GM12891 (cell line): ENCODE measurements around the gene PPM1H.

ENCODE experiments used
- DNase-seq: peaks from one replicate; pipeline ENCODE4 v3.0.0; 2011; ENCODE audit warnings: low spot score; ENCODE audit not compliant: insufficient read length
- FAIRE-seq: peaks from 2 replicates; lab custom pipeline; 2011; peaks lifted over from hg19 to GRCh38; lab: Jason Lieb, UNC
- PAX5 ChIP-seq: IDR thresholded peaks from 2 replicates; pipeline ENCODE4 v1.6.1; 2011; ENCODE audit warnings: low read length, moderate library complexity, mild to moderate bottlenecking; ENCODE audit not compliant: insufficient read depth, severe bottlenecking
- POLR2A ChIP-seq: IDR thresholded peaks from 2 replicates; pipeline ENCODE4 v1.6.1; 2011; ENCODE audit warnings: low read depth, low read length, control low read depth
- POLR2AphosphoS5 ChIP-seq: IDR thresholded peaks from 2 replicates; pipeline ENCODE4 v1.6.1; 2011; ENCODE audit warnings: low read depth, low read length, control low read depth
- POU2F2 ChIP-seq: IDR thresholded peaks from 2 replicates; pipeline ENCODE4 v1.6.1; 2011; ENCODE audit warnings: low read depth, mild to moderate bottlenecking, control low read depth, low read length, moderate library complexity
- SPI1 ChIP-seq: IDR thresholded peaks from 2 replicates; pipeline ENCODE4 v1.6.1; 2011; ENCODE audit warnings: low read depth, low read length, control low read depth
- TAF1 ChIP-seq: IDR thresholded peaks from 2 replicates; pipeline ENCODE4 v1.6.1; 2011; ENCODE audit warnings: low read depth, low read length, control low read depth

The PPM1H gene

DNA sequence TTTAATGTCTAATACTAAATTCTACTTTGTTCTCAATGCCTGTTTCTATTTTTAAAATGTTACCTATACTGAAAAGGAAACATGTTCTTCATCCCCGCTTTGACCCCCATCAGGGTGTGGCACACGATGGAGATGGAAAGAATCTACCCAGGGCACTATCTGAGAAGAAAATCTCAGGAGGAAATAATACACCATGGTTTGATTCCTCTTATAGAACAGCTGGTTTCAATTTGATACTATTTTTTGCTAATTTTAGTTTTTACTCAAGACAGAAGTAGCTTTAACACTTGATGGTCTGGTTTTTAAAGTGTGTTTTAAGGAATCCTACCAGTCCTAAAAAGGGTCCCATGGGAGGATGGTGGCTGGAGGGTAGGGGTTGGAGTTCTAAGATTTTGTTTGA, 56.7 kb downstream of the PPM1H start:
- TF ChIP-seq POLR2A = no peak
- no peak for TF ChIP-seq POU2F2
- no peak for TF ChIP-seq POLR2AphosphoS5
- TF ChIP-seq PAX5 = no peak
- no peak for TF ChIP-seq SPI1
- no peak for TF ChIP-seq TAF1
- no peak for FAIRE-seq

DNA sequence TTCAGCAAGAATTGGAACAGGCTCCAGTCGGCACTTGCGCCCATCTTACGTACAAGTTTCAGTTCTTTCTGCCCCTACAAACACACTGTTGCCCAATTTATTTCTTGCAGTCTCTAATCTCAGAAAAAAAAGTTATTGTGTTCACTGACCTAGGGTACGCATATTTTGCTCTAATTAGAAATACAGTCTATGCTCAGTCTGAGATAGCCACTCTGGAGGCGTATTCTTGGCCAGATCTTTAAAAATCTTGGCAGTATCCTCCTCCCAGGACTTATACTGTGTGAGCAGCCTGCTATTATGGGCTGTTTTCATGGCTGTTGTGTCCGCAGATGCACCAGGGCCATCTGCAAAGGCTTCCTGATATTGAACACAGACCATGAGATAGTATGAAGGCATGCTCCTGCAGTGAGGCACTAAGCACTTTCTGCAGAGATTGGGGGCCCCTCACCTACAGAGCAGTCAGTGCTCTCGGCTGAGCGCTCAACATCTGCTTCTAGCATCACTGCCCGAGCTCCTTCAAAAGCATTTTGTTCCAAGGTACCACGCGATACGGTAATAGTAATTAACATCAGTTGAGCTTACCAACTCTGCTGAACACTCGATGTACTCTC, 57.9 kb downstream of the PPM1H start:
- FAIRE-seq (no peak), DNase-seq (no peak)
- no peak for TF ChIP-seq TAF1
- TF ChIP-seq PAX5 = no peak
- TF ChIP-seq POLR2AphosphoS5 = no peak
- TF ChIP-seq POLR2A = no peak

More for the DNA sequence above, 56.7 kb downstream of the PPM1H start:
- no peak for DNase-seq

DNA sequence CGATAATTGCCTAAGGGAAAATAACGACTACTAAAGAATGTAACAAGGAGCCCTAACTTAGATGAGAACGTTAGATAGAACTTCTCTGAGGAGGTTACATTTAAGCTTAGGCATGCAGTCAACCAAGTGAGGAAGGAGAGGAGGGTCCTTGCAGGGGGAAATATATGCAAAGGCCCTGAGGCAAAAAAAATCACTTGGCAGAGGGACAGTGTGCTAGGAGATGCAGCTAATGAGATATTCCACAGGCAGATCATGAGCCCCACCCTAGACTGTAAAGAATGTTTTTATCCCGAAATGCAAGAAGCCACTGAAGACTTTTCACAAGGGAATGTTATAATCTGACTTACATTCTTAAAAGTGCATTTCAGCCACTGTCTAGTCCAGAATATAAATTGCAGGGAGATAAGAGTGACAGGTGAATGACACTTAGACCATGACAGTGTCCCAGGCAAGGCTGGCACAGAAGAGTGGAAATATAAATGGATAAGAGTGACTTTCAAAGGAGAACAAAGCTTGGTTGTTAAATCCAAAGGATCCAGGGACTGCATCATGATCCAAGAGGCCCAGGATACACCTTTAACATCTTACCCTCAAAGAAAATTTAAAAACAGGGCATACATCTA, 61.0 kb downstream of the PPM1H start:
- no peak for FAIRE-seq
- TF ChIP-seq POLR2A (no peak), POU2F2 (no peak), TAF1 (no peak), SPI1 (no peak), POLR2AphosphoS5 (no peak), PAX5 (no peak)
- DNase-seq = no peak

DNA sequence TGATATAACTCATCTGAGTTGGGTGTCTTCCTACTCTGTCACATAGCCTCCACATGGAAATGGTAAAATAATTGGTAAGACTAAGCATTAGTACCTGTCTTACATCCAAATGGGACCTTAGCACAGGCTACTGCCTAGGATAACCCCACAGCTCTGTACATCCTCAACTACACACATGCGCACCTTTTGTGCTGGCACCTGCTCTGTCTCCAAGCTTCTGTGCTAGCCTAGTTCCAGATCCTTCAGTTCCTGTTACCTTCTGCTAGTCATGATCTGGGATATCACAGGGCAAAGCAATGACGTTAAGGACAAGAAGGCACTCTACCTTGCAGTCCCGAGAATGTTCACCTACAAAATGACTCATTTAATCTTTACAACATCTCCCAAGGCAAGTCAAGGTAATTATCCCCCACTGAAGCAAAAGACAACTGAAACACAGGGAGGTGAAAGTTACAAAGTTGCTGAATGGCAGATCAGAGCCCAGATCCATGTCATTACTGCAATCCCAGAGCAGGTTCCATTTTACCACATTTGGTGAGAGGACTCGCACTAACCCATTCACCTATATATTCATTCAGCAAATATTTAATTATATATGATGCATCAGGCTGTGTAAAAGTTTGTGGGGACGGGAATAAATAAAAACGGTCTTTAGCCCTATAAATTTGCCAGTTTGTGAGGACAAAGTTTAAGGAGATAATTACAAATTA, 61.7 kb downstream of the PPM1H start:
- DNase-seq = no peak
- FAIRE-seq = no peak
- TF ChIP-seq POLR2A = no peak
- no peak for TF ChIP-seq PAX5
- no peak for TF ChIP-seq SPI1
- no peak for TF ChIP-seq POLR2AphosphoS5
- TF ChIP-seq POU2F2 = no peak
- no peak for TF ChIP-seq TAF1

DNA sequence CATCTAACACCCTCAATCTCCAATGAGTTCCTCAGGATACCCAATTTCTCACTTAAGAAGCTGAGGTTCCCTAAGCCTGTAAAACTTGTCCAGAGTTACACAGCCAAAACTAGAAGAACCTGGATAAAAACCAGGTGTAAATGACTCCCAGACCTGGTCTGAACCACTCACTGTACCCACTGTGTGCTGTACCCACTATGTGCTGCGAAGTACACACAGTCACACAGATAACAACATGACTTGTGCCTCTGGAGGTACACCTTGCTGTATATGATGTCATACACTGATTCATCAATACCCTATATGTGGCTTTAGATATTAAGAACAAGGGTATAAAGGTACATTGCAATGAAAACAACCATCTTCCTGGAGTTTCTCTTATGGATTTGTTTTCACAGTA, 66.1 kb downstream of the PPM1H start:
- TF ChIP-seq PAX5 (no peak), POLR2AphosphoS5 (no peak), SPI1 (no peak), POLR2A (no peak), POU2F2 (no peak), TAF1 (no peak)
- DNase-seq = no peak
- no peak for FAIRE-seq

DNA sequence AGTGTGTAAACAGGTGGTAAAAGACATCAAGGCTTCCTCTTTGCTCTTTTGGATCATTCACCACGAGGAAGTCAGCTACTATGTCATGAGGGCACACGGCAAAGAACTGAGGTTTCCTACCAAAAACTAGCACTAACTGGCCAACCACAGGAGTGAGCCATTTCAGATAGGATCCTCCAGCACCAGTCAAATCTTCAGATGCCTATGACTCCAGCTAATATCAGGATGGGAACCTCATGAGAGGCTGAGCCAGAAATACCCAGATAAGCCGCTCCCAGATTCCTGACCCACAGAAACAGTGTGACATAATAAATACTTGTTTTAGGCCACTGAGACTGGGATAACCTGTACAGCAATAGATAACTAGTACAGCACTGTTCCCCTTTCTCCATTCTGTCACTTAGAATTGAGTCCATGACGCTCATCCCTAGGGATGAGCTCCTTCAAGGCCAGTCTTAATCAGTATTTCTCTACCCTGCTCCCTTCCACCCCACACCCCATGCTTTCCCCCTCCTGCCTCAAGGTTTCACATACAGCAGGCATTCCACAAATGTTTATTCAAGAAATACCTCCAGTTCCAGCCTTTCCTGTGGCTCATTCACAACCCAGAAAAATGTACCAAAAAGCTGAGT, 68.4 kb downstream of the PPM1H start:
- FAIRE-seq = no peak
- TF ChIP-seq POLR2A (no peak), TAF1 (no peak), PAX5 (no peak), SPI1 (no peak), POLR2AphosphoS5 (no peak), POU2F2 (no peak)
- no peak for DNase-seq

DNA sequence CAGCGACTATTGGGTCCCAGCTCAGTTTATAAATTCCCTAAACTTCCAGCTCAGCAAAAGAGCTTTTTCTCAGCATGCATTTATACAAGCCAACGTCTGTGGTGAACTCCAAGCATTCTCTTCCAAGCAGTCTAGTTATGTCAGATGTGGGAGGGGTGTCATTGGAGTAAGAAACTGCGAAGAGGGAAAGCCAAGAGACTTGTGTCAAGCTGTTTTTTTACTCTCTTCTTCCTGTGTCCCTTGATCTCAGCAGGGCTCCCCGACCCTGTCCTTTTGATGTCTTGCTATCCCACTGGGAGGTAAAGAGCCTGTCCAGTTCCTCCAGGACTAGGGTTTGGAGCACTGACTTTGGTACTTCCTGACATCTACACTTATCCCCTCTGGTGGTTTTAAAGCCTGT, 69.0 kb downstream of the PPM1H start:
- TF ChIP-seq TAF1 (no peak), POLR2AphosphoS5 (no peak), POU2F2 (no peak), POLR2A (no peak), PAX5 (no peak), SPI1 (no peak)
- FAIRE-seq = no peak
- no peak for DNase-seq

DNA sequence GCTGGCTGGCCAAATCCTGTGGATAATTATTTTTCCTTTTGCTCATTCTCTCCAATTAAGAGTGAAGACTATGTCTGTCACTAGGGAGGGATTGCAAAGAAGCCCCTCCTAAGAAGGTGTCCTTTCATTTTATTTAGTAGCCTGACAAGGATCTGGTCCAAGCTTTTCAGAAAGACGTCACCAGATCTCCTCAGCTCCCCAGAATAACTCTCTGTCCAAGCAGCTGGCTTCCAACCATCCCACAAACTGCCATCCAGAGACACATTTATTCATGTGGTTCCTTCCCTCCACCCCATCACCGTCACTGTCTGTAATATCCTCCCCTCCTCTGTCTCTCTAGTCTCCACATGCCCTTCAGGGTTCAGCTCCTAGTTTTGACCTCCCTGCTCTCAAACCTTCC, 69.9 kb downstream of the PPM1H start:
- DNase-seq (no peak), FAIRE-seq (no peak)
- TF ChIP-seq SPI1 = no peak
- no peak for TF ChIP-seq PAX5
- TF ChIP-seq POU2F2 = no peak
- no peak for TF ChIP-seq TAF1
- no peak for TF ChIP-seq POLR2AphosphoS5
- TF ChIP-seq POLR2A = no peak

DNA sequence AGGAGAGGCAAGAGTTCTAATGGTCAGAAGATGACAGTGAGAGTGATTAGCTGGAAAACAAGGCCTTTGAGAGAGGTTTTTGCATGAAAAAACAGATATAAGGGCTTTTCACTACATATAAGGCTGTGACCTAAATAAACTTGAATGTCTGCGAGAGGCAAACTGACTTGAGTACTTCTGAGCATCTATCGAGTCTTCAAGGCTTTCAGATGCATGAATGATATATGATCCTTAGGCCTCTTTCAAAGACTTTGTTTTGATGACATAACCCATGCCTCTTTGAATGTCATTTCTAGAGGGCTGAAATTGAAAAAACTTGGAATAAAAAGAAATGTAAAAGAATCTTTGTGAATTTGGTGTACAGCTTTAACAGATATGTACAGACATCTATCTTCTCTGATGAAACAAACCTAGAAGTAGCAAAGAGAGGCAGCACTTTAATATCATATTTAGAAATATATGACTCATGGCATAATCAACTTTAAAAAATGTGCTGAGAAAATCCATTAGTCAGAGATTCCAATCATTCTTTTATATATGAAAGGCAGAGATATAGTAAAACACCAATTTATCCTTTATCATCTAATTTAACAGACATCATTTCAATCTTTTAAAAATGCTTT, 72.6 kb downstream of the PPM1H start:
- TF ChIP-seq PAX5 (no peak), POLR2A (no peak), POU2F2 (no peak), SPI1 (no peak), POLR2AphosphoS5 (no peak)
- no peak for DNase-seq

DNA sequence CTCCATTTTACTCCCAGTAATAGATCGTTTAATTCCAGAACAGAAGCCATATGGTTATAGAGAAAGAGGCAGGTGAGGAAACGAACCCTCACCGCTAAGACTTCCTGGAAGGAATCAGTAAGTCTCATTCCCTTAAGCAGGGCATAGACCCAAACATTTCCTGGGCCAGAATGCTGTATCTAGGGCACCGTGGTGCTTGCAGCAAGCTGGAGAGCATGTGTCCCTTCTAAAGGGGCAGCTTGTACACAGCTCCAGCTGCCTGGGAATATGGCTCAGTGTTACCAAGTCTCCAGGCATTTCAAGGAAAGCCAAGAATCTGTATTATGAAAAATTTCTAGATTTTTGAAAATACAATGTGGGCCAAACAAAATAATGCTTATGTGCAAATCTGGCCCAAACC, 73.4 kb downstream of the PPM1H start:
- FAIRE-seq (no peak), DNase-seq (no peak)
- TF ChIP-seq POU2F2 (no peak), SPI1 (no peak), POLR2AphosphoS5 (no peak), PAX5 (no peak), POLR2A (no peak), TAF1 (no peak)

More for the DNA sequence above, 72.6 kb downstream of the PPM1H start:
- no peak for FAIRE-seq
